ENCODE results near the gene ABCB8. TPM values are rescaled to one million over a fixed set of nuclear protein-coding genes. Genes with fewer than 3 reads are reported as not detected.

Gene ABCB8
- total and polyA plus RNA-seq, 2 of the 8 experiments (the other 6 are each of a cell fraction or from before 2014, with no cell fraction given): 17.7 to 27.0 TPM

DNA sequence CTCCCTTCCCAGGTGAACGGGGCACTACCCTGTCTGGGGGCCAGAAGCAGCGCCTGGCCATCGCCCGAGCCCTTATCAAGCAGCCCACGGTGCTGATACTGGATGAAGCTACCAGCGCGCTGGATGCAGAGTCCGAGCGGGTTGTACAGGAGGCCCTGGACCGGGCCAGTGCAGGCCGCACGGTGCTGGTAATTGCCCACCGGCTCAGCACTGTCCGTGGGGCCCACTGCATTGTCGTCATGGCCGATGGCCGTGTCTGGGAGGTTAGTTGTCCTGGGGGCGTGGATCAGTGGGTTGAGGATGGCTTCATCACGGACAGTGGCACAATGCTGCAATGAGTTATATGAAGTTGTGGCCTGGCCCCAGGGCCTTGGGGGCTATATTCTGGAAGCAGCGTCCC is 15.7 kb downstream of the ABCB8 start:
- no peak for TF ChIP-seq SIRT6 (IDR thresholded peaks at IDR 0.05; ENCODE audit: low read length)
- no peak for TF ChIP-seq NRF1 (IDR thresholded peaks at IDR 0.05; ENCODE audit: low read depth, low read length)
- no peak for TF ChIP-seq SIN3A (conservative IDR thresholded peaks at IDR 0.05 in 1 of 2, IDR thresholded peaks at IDR 0.05 in 1 of 2; ENCODE audit: low read depth in 1 of 2, low read length in 2 of 2)
- TF ChIP-seq SP1 (IDR thresholded peaks at IDR 0.05; ENCODE audit: low read depth, low read length): no peak
- TF ChIP-seq SIX5 (IDR thresholded peaks at IDR 0.05; ENCODE audit: low read depth, low read length): no peak
- TF ChIP-seq ASH2L (IDR thresholded peaks at IDR 0.05; ENCODE audit: low read length): no peak
- TF ChIP-seq HDAC6 (IDR thresholded peaks at IDR 0.05; ENCODE audit: low read depth, low read length): no peak
- TF ChIP-seq RNF2 (IDR thresholded peaks at IDR 0.05; ENCODE audit: borderline replicate concordance, low read depth, low read length, missing control alignments, poor library complexity, severe bottlenecking): no peak
- TF ChIP-seq CEBPB (IDR thresholded peaks at IDR 0.05; ENCODE audit: low read depth, low read length): no peak
- TF ChIP-seq JUN (IDR thresholded peaks at IDR 0.05; ENCODE audit: low read depth, low read length): no peak
- TF ChIP-seq, protein P1, sequence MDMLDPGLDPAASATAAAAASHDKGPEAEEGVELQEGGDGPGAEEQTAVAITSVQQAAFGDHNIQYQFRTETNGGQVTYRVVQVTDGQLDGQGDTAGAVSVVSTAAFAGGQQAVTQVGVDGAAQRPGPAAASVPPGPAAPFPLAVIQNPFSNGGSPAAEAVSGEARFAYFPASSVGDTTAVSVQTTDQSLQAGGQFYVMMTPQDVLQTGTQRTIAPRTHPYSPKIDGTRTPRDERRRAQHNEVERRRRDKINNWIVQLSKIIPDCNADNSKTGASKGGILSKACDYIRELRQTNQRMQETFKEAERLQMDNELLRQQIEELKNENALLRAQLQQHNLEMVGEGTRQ (IDR thresholded peaks at IDR 0.05; ENCODE audit: low read length): no peak
- TF ChIP-seq MAFK (IDR thresholded peaks at IDR 0.05; ENCODE audit: low read depth, low read length): no peak
- H3K23ac ChIP-seq (ENCODE audit: insufficient read length): no peak overlapping the region
- no peak overlapping the region for H3K4me3 ChIP-seq (ENCODE audit: extremely low read depth in 1 of 4, insufficient read depth in 2 of 4, low read depth in 3 of 4, low read length in 4 of 4)
- H3K79me2 ChIP-seq (ENCODE audit: control insufficient read depth in 1 of 2, insufficient read depth in 2 of 2, low read length in 2 of 2): no peaks in the 10 kb centered on the region
- H3K4me2 ChIP-seq (ENCODE audit: insufficient read depth in 1 of 2, low read depth in 2 of 2, low read length in 2 of 2): no peak overlapping the region
- no peak overlapping the region for H3K27ac ChIP-seq (ENCODE audit: low read depth, low read length)
- H3K56ac ChIP-seq (replicated peaks; ENCODE audit: insufficient read length, low read depth, low read length): no peak overlapping the region
- no peaks in the 10 kb centered on the region for H3K79me1 ChIP-seq (ENCODE audit: low read depth, low read length)
- H3K27me3 ChIP-seq (replicated peaks in 1 of 4; ENCODE audit: control insufficient read depth in 3 of 4, extremely low read depth in 1 of 4, insufficient read depth in 3 of 4, low read length in 3 of 4): peaks cover 0 to 9% (median 3%) of the 10 kb centered on the region in 4 experiments; a peak in 4 of 7 replicates
- no peak overlapping the region for H2BK12ac ChIP-seq (ENCODE audit: low read depth, low read length)
- POLR2A ChIA-PET (ENCODE audit: partially characterized antibody): interaction anchor here (1.0 to 1.2 kb wide), 2 partner anchors 8 to 28 kb away, joined by 3 read pairs; no protein-coding TSS in a partner anchor
- FAIRE-seq: no peak
- H4K91ac ChIP-seq (replicated peaks; ENCODE audit: insufficient read length, low read length): no peak overlapping the region
- H2BK120ac ChIP-seq (replicated peaks; ENCODE audit: low read depth, low read length): no peak overlapping the region
- no peaks in the 10 kb centered on the region for H3K9me3 ChIP-seq (ENCODE audit: insufficient read depth in 2 of 2, low read depth in 1 of 2, low read length in 1 of 2)
- no peak overlapping the region for H2AFZ ChIP-seq (ENCODE audit: low read length)
- no peak for DNase-seq (ENCODE audit: low read depth in 1 of 2, low spot score in 2 of 2)
- H3K36me3 ChIP-seq (ENCODE audit: control insufficient read depth in 2 of 4, insufficient read depth in 4 of 4, low read length in 3 of 4): no peaks in the 10 kb centered on the region
- H4K5ac ChIP-seq (ENCODE audit: insufficient read length, low read depth, low read length): no peak overlapping the region
- H2AK5ac ChIP-seq (ENCODE audit: low read depth, low read length): no peak overlapping the region
- no peak overlapping the region for H2BK5ac ChIP-seq (ENCODE audit: low read depth, low read length)
- 87% methylated on average over 19 of the region's 20 CpGs; no CpG with 5 or more reads in 1 of the 2 experiments for WGBS, 2 experiments (ENCODE audit: extremely low coverage in 1 of 2, insufficient coverage in 1 of 2, insufficient read length in 1 of 2, insufficient replicate concordance in 2 of 2, low coverage in 1 of 2, low lambda C conversion rate in 2 of 2, missing lambda C conversion rate in 1 of 2)
- no peak overlapping the region for H3K4ac ChIP-seq (replicated peaks; ENCODE audit: insufficient read length, low read depth, low read length)
- H3K9ac ChIP-seq (replicated peaks in 1 of 4; ENCODE audit: extremely low read depth in 1 of 4, low read depth in 3 of 4, low read length in 3 of 4): no peak overlapping the region
- no peaks in the 10 kb centered on the region for H3K4me1 ChIP-seq (replicated peaks in 1 of 4; ENCODE audit: control insufficient read depth in 3 of 4, insufficient read depth in 4 of 4, low read length in 3 of 4)
- H3K23me2 ChIP-seq (ENCODE audit: low read depth, low read length): no peaks in the 10 kb centered on the region
- no peak overlapping the region for H4K8ac ChIP-seq (ENCODE audit: extremely low read depth, insufficient read depth, low read length)
- no peak overlapping the region for H2BK20ac ChIP-seq (ENCODE audit: low read length)
- H2BK15ac ChIP-seq (ENCODE audit: low read length): no peak overlapping the region
- no peak overlapping the region for H3K18ac ChIP-seq (ENCODE audit: extremely low read depth, low read length)
- CTCF ChIA-PET (ENCODE audit: partially characterized antibody): interaction anchor here (3.5 kb wide), 1 partner anchor 12 kb away, joined by 20 read pairs; no protein-coding TSS in a partner anchor
- peaks cover 2 to 6% of the 10 kb centered on the region in 2 experiments for H4K20me1 ChIP-seq (replicated peaks in 1 of 2; ENCODE audit: control insufficient read depth in 1 of 2, insufficient read depth in 2 of 2, low read length in 2 of 2)
- H3K14ac ChIP-seq (ENCODE audit: insufficient read length): no peak overlapping the region
